OCI-LY7 (cell line): ENCODE results near the gene DENND2D. TPM values are rescaled to one million over a fixed set of nuclear protein-coding genes. Genes with fewer than 3 reads are reported as not detected.

Source experiments
- BruUV-seq: library from RNA; stranded (reverse); fragments of 400-500 nt; replicated peaks from 2 replicates; lab custom pipeline; 2021; lab: Mats Ljungman, UMichigan
- CTCF ChIA-PET: fragments of 300-600 bp; sonication (Branson Sonifier 250); formaldehyde crosslinking; loops from one replicate; lab custom pipeline; 2022; ENCODE audit warnings: antibody characterized with exemption; ENCODE audit not compliant: unreplicated experiment; lab: Charles Lee
- POLR2A ChIA-PET: fragments of 300-600 bp; sonication (Branson Sonifier 250); formaldehyde crosslinking; loops from one replicate; lab custom pipeline; 2022; ENCODE audit warnings: antibody characterized with exemption; lab: Charles Lee
- DNase-seq: peaks from one replicate; pipeline ENCODE4 v3.0.0-alpha.2; 2015; ENCODE audit warnings: low spot score
- H2AFZ ChIP-seq: fragments of 200-600 bp; sonication (generic), shearing (Covaris generic); 2 replicates; pipeline ENCODE4 v1.6.1; 2014; ENCODE audit warnings: mild to moderate bottlenecking, antibody characterized with exemption, low read length, moderate library complexity
- H3K27ac ChIP-seq: fragments of 200-600 bp; sonication (generic); 2 replicates; pipeline ENCODE4 v1.5.1; 2014; ENCODE audit warnings: mixed run types, low read depth, mild to moderate bottlenecking, moderate library complexity, low read length, inconsistent platforms; ENCODE audit not compliant: poor library complexity, severe bottlenecking
- H3K36me3 ChIP-seq: fragments of 200-600 bp; sonication (generic); 2 replicates; pipeline ENCODE4 v1.6.1; 2014; ENCODE audit warnings: mild to moderate bottlenecking, antibody characterized with exemption, low read length, moderate library complexity, mixed read lengths; ENCODE audit not compliant: insufficient read depth
- H3K4me1 ChIP-seq: fragments of 200-600 bp; sonication (generic); 2 replicates; pipeline ENCODE4 v1.5.1; 2014; ENCODE audit warnings: mild to moderate bottlenecking, low read length; ENCODE audit not compliant: insufficient read depth, poor library complexity, severe bottlenecking
- H3K4me2 ChIP-seq: fragments of 200-600 bp; sonication (generic); 2 replicates; pipeline ENCODE4 v1.6.1; 2014; ENCODE audit warnings: mild to moderate bottlenecking, low read length
- H3K4me3 ChIP-seq: fragments of 200-600 bp; sonication (generic); 2 replicates; pipeline ENCODE4 v1.5.1; 2014; ENCODE audit warnings: mild to moderate bottlenecking, low read depth, low read length; ENCODE audit not compliant: poor library complexity, severe bottlenecking
- H3K79me2 ChIP-seq: fragments of 200-600 bp; sonication (generic); 2 replicates; pipeline ENCODE4 v1.6.1; 2016; ENCODE audit warnings: low read depth, mild to moderate bottlenecking, low read length, moderate library complexity, mixed read lengths; ENCODE audit not compliant: insufficient read depth
- H3K9me2 ChIP-seq: fragments of 200-600 bp; sonication (generic); 2 replicates; pipeline ENCODE4 v1.6.1; 2016; ENCODE audit warnings: mild to moderate bottlenecking, low read length, mixed read lengths; ENCODE audit not compliant: insufficient read depth
- H3K9me3 ChIP-seq: fragments of 200-600 bp; sonication (generic); 2 replicates; pipeline ENCODE4 v1.6.1; 2014; ENCODE audit warnings: mild to moderate bottlenecking, mixed run types, low read length, mixed read lengths
- H4K20me1 ChIP-seq: fragments of 200-600 bp; sonication (generic); 2 replicates; pipeline ENCODE4 v1.6.1; 2014; ENCODE audit warnings: mild to moderate bottlenecking, antibody characterized with exemption, low read length, moderate library complexity, mixed read lengths; ENCODE audit not compliant: insufficient read depth
- CTCF ChIP-seq: fragments of 200-600 bp; sonication (generic); conservative IDR thresholded peaks from 2 replicates; pipeline ENCODE4 v1.5.1; 2014; ENCODE audit warnings: mild to moderate bottlenecking, antibody characterized with exemption, low read length, moderate library complexity, mixed read lengths
- EZH2phosphoT487 ChIP-seq: fragments of 200-600 bp; sonication (generic); IDR thresholded peaks from 2 replicates; pipeline ENCODE4 v1.6.1; 2018; ENCODE audit warnings: low read depth, borderline replicate concordance, mild to moderate bottlenecking, mixed run types, antibody characterized with exemption, low read length, moderate library complexity, mixed read lengths
- intact Hi-C: fragments of 100-400 bp; cut with micrococcal nuclease; formaldehyde crosslinking; loops from one replicate; pipeline ENCODE4 v1.10.0; 2022; ENCODE audit not compliant: unreplicated experiment
- total RNA-seq, 2 experiments: library from RNA; depleted of rRNA in 1 of 2; stranded (reverse); fragments of >200 nt in 1 of 2; shearing (Covaris generic) in 1 of 2; gene quantifications; 2 replicates each; pipeline ENCODE4 v1.2.3, GENCODE V29; 2014 to 2022

The DENND2D gene
- total RNA-seq, 2 experiments from 2014 or later: 9.8 to 39.9 TPM

DNA sequence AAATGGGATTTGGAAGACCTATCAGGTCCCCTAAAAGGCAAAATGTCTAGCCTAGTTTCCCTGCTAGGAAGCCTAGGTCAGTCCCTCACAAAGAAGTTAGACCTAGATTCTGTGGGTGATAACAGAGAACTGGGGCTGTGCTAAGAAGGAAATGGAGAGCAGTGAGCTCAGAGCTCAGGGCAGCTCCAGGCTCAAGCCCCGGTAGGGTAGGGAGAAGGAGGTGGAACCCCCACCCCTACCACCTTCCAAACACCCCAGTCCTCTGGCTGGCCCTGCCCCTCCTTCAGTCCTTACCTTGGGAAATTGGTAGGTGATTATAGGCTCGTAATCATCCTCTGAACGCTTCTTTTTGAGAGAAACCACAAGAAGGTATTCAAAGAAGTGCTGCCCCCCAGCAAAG is 1.1 kb downstream of the DENND2D start:
- CTCF ChIA-PET: interaction anchor here (1.4 kb wide), 1 partner anchor 15 kb away, joined by 5 read pairs; no protein-coding TSS in a partner anchor
- Histone ChIP-seq H3K9me2 (no peaks in the 10 kb centered on the region), H3K79me2 (peaks cover 7% of the 10 kb centered on the region; the same call in 1 of the 2 replicates), H3K4me2 (no peak overlapping the region), H3K27ac (no peak overlapping the region), H3K4me3 (no peak overlapping the region), H3K9me3 (no peaks in the 10 kb centered on the region), H2AFZ (no peak overlapping the region), H3K4me1 (peaks cover 62% of the 10 kb centered on the region), H4K20me1 (no peaks in the 10 kb centered on the region), H3K36me3 (peaks cover 21% of the 10 kb centered on the region)
- intact Hi-C loops: no loop called here
- POLR2A ChIA-PET: interaction anchor here (0.9 to 2.6 kb wide), 5 partner anchors 11 to 42 kb away, joined by 3 to 17 read pairs (median 3); no protein-coding TSS in a partner anchor
- BruUV-seq: no TSS peak
- DNase-seq: no peak
- TF ChIP-seq CTCF: no peak

- Histone ChIP-seq H3K36me3 (peaks cover 26% of the 10 kb centered on the region), H3K4me1 (peaks cover 59% of the 10 kb centered on the region), H3K9me2 (no peaks in the 10 kb centered on the region), H2AFZ (no peak overlapping the region), H4K20me1 (no peaks in the 10 kb centered on the region), H3K4me2 (no peak overlapping the region), H3K9me3 (no peaks in the 10 kb centered on the region), H3K27ac (no peak overlapping the region), H3K79me2 (peaks cover 7% of the 10 kb centered on the region; the same call in 1 of the 2 replicates), H3K4me3 (no peak overlapping the region)
- BruUV-seq: no TSS peak
- intact Hi-C loops: no loop called here
- ChIA-PET POLR2A (interaction anchor here (0.5 to 2.6 kb wide), 7 partner anchors 11 to 42 kb away, joined by 3 to 17 read pairs (median 3); no protein-coding TSS in a partner anchor), CTCF (interaction anchor here (1.4 kb wide), 1 partner anchor 16 kb away, joined by 5 read pairs; no protein-coding TSS in a partner anchor)
- TF ChIP-seq CTCF (no peak), EZH2phosphoT487 (no peak)
- no peak for DNase-seq
Observed at GRCh38 chr1:111198836-111199235, 1.6 kb downstream of the DENND2D start.

DNA sequence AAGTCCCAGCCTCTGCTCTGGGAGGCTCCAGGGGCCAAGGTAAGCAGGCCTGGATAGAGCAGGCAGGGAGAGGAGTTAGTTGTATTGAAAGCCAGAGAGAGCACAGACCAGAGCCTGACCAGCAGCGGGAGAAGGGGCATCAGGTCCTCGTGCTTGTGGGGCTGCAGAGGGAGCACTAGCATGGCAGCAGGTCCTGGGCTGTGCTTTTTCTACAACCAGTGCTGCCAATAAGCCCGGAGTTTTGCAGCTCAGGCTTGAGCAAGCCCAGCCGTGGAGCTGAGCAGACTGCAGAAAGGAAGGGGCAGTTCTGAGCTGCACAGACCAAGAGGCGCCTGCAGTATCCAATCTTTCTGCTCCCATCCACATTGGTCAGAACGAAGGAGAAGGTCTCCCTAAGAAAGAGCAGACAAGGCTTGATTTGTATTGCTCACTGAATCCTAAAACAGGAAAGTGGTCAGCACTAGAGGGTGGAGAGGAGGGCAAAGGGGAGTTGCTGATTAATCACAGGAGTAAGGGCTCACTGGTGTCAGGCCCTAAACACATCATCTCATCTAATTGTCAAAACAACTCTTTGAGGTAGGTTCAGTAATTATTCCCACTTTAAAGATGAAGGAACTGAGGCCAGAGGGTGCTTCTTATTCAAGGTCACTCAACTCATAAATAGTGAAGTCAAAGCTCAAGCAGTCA is 2.7 kb downstream of the DENND2D start:
- intact Hi-C loops: no loop called here
- Histone ChIP-seq H3K4me3 (no peak overlapping the region), H3K4me2 (no peak overlapping the region), H3K79me2 (no peaks in the 10 kb centered on the region), H3K9me2 (no peaks in the 10 kb centered on the region), H3K36me3 (peaks cover 28% of the 10 kb centered on the region), H3K4me1 (peaks cover 59% of the 10 kb centered on the region), H3K27ac (no peak overlapping the region), H4K20me1 (no peaks in the 10 kb centered on the region), H3K9me3 (no peaks in the 10 kb centered on the region), H2AFZ (no peak overlapping the region)
- BruUV-seq: no TSS peak
- ChIA-PET CTCF (no interaction called here), POLR2A (interaction anchor here (0.8 to 2.6 kb wide), 5 partner anchors 8 to 230 kb away, joined by 3 to 17 read pairs (median 3); no protein-coding TSS in a partner anchor)
- TF ChIP-seq EZH2phosphoT487 (no peak), CTCF (peak; percentile 63)
- DNase-seq: peak; percentile 57
